Stimulated activated CD8-positive, alpha-beta memory T cell treated with anti-CD3 and anti-CD28 coated beads, Interleukin-12 subunit alpha, Interleukin-12 subunit beta, amount 100 ng/mL, for 1 hour (primary cell): ENCODE results near the gene PFDN5.
"Not testable (repeated sequence)": the region's sequence is repeated elsewhere in the genome, so short reads cannot be mapped to it uniquely, and the experiment has no call there.

Experiments
- DNase-seq: peaks from one replicate; pipeline ENCODE4 v3.0.0-alpha.2; 2020; ENCODE audit warnings: low read depth

The PFDN5 gene

DNA sequence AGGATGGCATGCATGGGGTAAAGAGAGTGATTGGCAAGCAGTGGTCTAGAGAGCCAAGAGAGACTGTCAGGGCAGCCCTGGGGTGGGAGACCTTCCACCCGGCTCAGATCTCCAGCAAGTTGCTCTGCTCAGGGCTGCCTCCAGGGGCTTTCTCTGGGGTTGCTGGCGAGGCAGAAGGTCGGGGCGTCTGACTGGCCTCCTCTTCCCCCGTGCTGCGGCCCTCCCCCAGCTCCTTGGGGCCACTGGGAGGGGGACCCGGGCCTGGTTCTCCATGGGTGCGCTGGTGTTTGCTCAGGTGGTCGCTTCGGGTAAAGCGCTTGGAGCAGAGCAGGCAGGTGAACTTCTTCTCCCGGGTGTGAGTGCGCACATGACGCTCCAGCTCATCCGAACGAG, 32.7 kb downstream of the PFDN5 start:
- DNase-seq, result no peak

DNA sequence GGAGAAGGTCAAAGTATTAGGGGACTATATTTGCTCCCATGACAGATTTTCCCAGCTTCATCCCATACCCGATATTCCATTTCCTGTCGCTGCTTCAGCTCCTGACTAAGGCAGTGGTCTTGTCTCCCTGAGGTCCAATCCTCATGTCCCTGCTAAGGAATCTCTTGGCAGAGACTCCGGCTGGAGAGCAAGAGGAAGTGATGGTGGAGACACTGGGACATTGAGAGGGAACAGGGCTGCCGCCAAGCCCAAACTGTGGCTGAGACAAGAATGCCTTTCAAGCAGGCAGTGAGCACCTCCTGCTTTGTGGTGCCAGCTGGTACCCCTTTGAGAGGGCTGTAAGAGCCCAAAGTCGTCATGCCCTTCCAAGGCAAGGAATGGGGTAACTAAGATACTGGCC, 35.3 kb downstream of the PFDN5 start:
- no peak for DNase-seq

DNA sequence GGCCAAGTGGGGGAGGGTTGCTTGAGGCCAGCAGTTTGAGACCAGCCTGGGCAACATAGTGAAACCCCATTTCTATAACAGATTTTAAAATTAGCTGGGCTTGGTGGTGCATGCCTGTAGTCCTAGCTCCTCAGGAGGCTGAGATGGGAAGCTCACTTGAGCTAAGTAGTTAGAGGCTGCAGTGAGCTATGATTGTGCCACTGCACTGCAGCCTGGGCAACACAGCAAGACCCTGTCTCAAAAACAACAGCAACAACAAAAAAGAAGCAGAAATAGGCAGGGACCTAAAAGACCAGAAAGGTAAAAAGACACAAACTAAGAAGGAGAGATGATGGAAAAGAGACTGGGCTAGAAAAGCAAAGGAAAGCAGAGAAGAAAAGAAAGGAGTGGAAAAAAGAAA, 37.0 kb downstream of the PFDN5 start:
- not testable (repeated sequence) for DNase-seq

DNA sequence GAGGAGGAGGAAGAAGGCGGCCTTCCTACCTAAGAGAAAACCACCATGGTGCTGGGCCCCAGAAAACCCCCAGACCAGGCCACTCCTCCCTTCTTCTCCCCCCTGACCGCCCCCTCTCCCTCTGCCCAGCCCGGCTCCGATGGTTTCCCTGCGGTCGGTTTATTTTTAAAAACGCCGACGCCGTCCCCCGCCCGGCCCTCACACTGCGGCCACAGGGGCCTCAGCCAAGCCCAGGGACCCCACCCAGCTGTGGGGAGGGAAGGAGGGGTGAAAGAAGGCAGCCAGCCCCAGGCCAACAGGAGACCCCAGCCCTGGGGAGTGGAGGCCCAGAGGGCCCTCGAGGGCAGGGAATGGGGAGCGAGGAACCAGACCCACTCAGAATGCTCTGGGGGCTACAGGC, 37.4 kb downstream of the PFDN5 start:
- no peak for DNase-seq

DNA sequence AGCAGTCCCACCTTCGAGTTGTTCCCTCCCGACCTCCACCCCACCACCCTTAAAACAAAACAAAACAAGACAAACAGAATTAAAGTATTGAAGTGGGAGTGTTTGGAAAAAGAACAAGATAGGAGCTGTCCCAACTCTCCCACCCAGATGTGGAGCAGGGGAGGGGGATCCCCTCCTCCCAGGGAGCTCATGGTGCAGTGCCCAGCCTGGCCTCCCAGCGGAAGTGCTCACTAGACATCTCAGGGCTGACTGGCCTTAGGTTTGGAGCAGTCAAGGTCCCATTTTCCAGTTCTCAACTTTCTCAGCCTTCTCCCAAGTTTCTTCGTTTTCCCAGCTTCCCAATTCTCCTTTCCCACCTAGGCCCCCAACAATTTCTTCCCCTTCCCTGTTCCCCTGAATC, 37.9 kb downstream of the PFDN5 start:
- no peak for DNase-seq

DNA sequence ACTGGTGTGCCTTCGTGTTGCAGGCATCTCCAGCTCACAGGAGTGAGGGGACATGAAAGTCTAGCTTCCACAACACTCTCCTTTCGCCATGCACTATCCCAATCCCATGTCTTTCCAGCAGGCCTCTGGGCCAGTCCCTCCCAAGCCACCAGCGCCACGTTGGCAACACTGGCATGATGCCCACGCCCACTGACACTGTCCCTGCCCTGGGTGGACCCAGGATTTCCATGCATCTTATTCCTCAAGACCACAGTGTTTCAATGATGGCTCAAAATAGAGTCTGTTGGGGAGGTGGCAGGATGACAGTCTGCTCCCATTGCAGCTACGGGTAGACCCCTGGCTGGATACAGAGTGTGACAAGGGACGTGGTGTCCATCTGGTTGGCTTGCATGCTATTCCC, 38.5 kb downstream of the PFDN5 start:
- DNase-seq, result no peak

DNA sequence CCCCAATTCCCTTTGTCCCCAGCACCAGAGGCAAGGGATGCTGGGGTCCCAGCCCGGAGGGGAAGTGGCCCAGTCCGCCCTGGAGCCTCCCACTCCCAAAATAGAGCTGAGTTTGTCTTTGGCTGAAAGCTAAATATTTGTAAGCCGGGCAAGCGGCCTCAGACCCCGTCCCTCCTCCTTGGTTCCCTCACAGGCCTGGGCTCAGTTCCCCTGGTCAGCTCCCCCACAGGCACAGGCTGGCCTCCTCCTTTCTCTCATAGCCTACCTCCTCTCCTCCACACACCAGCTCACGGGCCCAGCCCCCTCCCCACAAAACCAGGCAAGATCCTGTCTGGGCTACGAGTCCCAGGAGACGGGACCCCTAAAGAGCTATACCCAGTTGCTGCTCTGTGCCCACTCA, 39.5 kb downstream of the PFDN5 start:
- no peak for DNase-seq

DNA sequence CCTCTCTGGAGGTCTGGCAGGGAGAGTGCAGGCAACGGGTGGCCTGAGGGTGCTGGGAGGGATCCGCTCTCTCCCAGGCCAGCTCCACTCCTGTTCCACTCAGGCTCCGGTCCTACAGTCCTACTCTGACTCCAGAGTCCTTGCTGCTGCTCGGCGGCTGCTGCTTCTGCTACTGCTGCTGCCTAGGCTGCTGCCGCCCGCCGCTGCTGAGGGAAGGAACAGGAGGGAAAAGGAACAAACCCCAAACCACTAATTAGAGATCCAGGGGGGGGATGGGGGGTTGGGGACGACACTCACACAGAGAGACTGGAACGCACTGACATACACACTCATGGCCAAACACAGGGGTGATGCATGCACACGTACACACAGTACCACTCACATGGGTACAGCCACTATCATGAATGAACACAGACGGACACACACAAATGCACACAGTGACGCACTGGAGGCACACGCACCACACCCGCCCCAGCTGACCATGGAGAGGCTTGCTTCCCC, 40.9 kb downstream of the PFDN5 start, which contains the start of gene SP7:
TSS of gene SP7 (minus strand) at position 174 of the 501 bp plus-strand sequence. CDS start 708 bp downstream, outside the sequence.
- DNase-seq, result no peak

DNA sequence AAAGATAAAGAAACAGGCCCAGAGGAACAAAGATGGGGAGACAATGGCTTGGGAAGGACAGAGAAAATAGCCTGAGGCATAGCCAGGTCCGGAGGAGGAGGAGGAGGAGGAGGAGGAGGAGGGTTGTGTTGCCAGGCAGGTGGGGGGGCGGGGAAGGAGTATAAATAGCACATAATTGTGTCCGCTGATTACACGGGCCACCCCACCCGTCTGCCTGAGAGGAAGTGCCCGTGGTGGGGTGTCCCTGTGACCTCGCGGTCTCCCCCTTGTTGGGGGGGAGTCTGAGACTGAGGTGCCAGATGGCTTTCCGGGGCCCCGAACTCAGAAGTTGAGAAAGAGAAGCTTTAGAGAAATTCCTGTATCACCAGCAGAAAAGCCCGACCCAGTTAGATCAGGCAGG, 42.7 kb downstream of the PFDN5 start:
- DNase-seq, result no peak

DNA sequence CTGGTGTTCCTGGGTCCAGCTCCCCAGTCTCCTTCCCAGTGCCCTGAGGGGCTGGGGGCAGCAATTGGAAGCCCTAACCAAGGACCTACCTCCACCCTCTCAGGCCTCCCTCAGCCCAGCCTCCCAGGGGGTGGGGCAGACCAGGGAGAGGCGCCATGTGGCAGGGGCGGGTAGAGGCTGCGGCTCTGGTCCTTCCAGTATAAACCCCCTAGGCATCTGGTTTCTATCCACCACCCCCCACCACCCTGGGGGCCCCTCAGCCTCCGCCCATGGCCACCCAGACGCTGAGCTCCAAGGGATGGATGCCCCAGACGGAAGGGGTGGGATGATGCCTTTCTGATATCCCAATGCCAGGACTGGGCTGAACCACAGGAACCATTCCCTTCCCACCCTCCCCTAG, 43.6 kb downstream of the PFDN5 start:
- no peak for DNase-seq

DNA sequence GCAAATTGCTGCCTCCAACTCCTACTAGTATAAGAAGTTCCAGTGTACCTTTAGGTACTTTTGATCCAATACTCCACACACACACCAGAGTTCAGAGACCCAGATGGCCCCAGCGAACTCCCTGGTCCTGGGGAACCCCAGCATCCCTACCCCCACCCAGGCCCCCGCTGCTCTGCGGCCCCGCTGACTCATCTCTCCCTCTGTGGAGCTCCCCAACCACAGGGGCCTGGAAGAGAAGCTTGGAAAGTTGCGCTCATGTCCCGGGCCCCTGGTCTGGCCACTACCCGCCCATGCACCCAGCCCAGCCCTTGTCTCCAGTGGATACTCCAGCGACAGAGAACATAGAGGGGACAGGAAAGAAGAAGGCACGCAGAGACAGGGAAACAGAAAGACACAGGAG, 45.1 kb downstream of the PFDN5 start:
- no peak for DNase-seq

DNA sequence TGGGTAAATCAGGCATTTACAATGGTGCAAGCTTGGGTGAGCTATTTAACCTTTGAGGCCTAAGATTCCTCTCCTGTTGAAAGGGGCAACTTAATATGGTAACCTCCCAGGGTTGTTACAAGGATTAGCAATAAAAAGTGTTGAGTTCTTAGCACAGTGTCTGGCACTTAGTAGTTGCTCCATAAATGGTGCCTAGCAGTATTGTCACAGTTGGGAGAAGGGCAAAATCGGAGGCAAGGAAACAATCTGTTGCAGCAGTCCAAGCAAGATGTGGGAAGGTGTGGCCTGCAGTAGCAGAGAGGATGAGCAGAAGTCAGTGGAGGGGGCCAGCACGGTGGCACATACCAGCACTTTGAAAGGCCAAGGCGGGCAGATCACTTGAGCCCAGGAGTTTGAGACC, 48.1 kb downstream of the PFDN5 start:
- DNase-seq, result no peak

DNA sequence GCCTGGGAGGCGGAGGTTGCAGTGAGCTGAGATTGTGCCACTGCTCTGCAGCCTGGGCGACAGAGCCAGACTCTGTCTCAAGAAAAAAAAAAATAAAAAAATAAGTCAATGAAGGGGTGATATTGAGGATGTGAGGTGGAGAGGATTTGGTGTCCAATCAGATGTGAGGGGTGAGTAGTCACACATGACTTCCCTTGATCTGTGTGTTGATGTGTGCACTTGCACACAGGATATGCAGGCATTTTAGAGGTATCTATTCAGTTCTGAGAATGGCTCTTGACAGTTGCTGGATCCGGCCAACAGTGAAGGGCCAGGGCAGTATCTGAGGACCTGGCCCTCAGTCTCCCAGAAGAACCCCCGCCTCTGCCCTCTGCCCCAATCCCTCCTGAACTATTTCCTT, 48.6 kb downstream of the PFDN5 start:
- no peak for DNase-seq

DNA sequence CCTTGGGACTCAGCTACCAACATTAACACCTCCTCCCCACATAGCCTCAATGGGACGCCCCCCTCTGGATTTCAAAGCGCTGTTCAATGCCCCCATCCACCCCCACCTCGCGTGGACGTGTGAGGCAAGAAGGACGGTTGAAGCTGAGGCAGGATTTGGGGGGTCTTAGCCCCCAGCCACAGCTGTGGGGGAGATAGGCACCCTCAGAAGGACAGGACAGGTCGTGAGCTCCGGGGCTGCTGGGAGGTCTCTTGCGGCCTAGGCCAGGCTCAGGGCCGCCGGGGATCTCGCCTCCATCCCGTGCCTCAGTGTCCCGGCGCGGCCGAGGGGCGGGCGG, 49.1 kb downstream of the PFDN5 start:
- no peak for DNase-seq

DNA sequence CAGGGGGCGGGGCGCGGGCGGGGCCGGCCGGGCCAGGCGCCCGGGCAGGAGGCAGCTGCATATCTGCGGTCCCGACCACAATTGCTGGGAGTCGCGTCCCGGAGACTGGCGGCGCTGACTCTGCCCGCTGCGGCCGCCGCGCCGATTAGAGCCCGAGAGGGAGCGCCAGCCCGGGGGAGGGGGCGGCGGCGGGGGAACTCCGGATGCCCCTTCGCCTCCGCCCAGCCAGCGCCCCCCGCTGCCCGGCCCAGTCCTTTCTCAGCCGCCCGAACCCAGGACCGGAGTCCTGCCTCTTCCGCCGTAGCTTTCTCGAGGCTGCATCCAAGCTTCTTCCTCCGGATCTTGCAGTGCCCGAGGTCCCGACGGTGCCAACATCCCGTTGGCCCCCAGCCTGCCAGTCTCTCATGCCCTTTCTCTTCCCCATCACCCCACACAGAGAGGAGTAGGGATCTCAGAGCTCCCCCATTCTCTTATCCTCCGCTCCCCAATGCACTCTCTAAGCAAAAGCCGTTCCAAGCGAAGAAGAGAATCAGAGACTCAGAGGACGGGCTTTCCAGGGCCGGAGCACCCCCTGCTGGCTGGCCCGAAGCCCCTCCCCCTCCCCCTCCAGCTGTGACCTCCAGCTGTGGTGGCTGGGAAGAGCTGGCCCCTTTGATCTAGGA, 49.6 kb downstream of the PFDN5 start:
- peak; percentile 36 for DNase-seq

DNA sequence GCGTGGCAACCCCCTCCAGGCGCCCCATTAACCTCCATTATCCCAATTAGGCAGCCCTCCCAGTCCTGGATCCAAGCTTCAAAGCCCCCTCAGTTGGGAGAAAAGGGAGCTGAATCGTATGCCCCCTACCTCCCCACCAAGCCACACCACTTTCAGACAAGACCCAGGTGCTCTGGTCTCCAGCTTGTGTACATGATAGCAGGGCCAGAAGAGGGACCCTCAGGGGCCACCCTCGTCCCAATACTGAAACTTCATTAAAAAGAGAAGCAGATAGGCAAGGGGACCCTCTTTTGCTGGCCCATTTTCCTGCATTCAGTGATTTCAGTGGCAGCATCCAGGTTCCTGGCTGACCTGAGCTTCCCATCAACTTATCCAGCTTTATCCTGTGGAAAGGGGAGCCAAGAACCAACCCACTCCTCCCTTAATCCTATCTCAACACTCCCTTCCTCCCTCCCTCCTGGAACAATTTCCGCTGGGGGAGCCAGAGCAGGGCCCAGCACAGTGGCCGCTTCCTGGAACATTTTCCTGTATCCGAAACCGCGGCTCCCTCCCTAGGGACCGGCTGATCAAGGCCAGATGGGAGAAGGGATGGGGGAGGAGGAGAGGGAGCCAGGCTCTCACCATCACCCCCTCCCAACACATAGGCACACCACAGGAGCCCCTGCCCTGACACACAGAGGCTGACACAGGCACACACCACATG, 50.3 kb downstream of the PFDN5 start:
- no peak for DNase-seq

DNA sequence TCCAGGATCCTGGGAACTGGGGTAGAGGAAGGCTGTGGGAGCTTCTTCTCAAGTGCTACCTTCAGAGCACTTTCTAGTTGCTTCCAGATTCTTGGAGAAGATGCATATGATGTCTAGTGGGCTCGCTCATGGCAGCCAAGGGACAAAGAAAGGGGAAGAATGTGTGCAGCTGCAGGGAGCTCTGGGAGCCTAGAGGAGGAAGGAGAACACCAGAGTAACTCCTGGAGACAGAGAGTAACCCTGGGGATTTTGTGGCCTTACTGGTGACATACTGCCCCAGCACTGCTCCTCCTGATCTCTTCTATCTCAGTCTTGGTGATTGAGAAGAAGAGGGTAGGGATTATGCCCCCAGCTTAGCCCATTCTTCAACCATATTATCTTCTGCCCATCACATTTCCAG, 51.1 kb downstream of the PFDN5 start:
- DNase-seq, result no peak

DNA sequence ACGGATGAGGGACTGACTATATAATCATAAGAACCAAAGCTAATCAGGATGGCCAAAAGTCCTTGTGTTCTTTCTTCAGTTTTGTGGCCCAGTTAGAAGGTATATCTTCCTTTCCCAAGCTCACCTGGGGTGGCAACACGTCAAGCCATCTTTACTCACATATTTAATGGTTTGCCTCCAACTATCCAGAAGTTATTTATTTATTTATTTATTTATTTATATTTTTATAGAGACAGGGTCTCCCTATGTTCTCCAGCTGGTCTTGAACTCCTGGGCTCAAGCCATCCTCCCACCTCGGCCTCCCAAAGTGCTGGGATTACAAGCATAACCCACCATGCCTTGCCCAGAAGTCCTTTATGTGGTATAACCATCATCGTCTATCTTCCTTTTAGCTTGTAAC, 52.6 kb downstream of the PFDN5 start:
- no peak for DNase-seq
